NT2/D1 (cell line): ENCODE measurements around the gene COL26A1.

Experiments
- DNase-seq: peaks from one replicate; pipeline ENCODE4 v3.0.0-alpha.2; 2011; ENCODE audit warnings: low read depth, low spot score
- H3K27me3 ChIP-seq: 2 replicates; pipeline ENCODE4 v1.6.0; 2011; ENCODE audit warnings: mild to moderate bottlenecking; ENCODE audit not compliant: insufficient read length, insufficient read depth
- H3K36me3 ChIP-seq: 2 replicates; pipeline ENCODE4 v1.6.1; 2011; ENCODE audit warnings: mild to moderate bottlenecking, low read length, mixed read lengths; ENCODE audit not compliant: insufficient read depth, insufficient read length
- H3K4me1 ChIP-seq: 2 replicates; pipeline ENCODE4 v1.5.1; 2011; ENCODE audit not compliant: insufficient read depth, insufficient read length
- H3K4me3 ChIP-seq: 2 replicates; pipeline ENCODE4 v1.5.1; 2011; ENCODE audit warnings: low read depth; ENCODE audit not compliant: insufficient read length
- H3K9ac ChIP-seq: 2 replicates; pipeline ENCODE4 v1.6.0; 2011; ENCODE audit warnings: low read depth; ENCODE audit not compliant: insufficient read length
- H3K9me3 ChIP-seq: 2 replicates; pipeline ENCODE4 v1.5.1; 2011; ENCODE audit warnings: mild to moderate bottlenecking, low read length; ENCODE audit not compliant: insufficient read depth
- SUZ12 ChIP-seq: IDR thresholded peaks from 2 replicates; pipeline ENCODE4 v1.6.1; 2011; ENCODE audit not compliant: insufficient read length, insufficient read depth; ENCODE audit errors: extremely low read depth
- YY1 ChIP-seq: IDR thresholded peaks from 2 replicates; pipeline ENCODE4 v1.6.1; 2011; ENCODE audit not compliant: insufficient read length, insufficient read depth
- ZNF274 ChIP-seq: IDR thresholded peaks from 2 replicates; pipeline ENCODE4 v1.6.1; 2011; ENCODE audit warnings: mild to moderate bottlenecking, low read depth, low read length

Gene COL26A1

GRCh38 chr7:101405474-101406067 lies 42.9 kb downstream of the COL26A1 start:
- no peak for DNase-seq
- H3K4me3 ChIP-seq: no peak overlapping the region
- H3K27me3 ChIP-seq: no peaks in the 10 kb centered on the region
- H3K9ac ChIP-seq: no peak overlapping the region
- TF ChIP-seq ZNF274: no peak
- no peak for TF ChIP-seq SUZ12
- TF ChIP-seq YY1: no peak
- H3K36me3 ChIP-seq: peaks cover 11% of the 10 kb centered on the region
- peaks cover 10% of the 10 kb centered on the region for H3K4me1 ChIP-seq
- H3K9me3 ChIP-seq: peaks cover 23% of the 10 kb centered on the region; the same call in 1 of the 2 replicates

GRCh38 chr7:101410743-101411507 lies 48.2 kb downstream of the COL26A1 start:
- peaks cover 14% of the 10 kb centered on the region for H3K4me1 ChIP-seq
- H3K27me3 ChIP-seq: no peaks in the 10 kb centered on the region
- no peak for TF ChIP-seq SUZ12
- no peak for TF ChIP-seq YY1
- TF ChIP-seq ZNF274: no peak
- peaks cover 8% of the 10 kb centered on the region for H3K36me3 ChIP-seq
- H3K4me3 ChIP-seq: no peak overlapping the region
- H3K9me3 ChIP-seq: peaks cover 23% of the 10 kb centered on the region; the same call in 1 of the 2 replicates
- no peak overlapping the region for H3K9ac ChIP-seq
- peak; percentile 82 for DNase-seq

GRCh38 chr7:101411508-101411874 lies 48.8 kb downstream of the COL26A1 start:
- TF ChIP-seq ZNF274 (no peak), YY1 (no peak), SUZ12 (no peak)
- peaks cover 8% of the 10 kb centered on the region for H3K36me3 ChIP-seq
- H3K4me1 ChIP-seq: peaks cover 14% of the 10 kb centered on the region
- H3K4me3 ChIP-seq: no peak overlapping the region
- H3K9me3 ChIP-seq: peaks cover 23% of the 10 kb centered on the region; the same call in 1 of the 2 replicates
- H3K27me3 ChIP-seq: no peaks in the 10 kb centered on the region
- no peak overlapping the region for H3K9ac ChIP-seq
- no peak for DNase-seq

- Histone ChIP-seq H3K4me3 (no peak overlapping the region), H3K27me3 (no peaks in the 10 kb centered on the region), H3K36me3 (no peaks in the 10 kb centered on the region), H3K9me3 (peaks cover 17% of the 10 kb centered on the region; the same call in 1 of the 2 replicates), H3K9ac (no peak overlapping the region), H3K4me1 (peaks cover 14% of the 10 kb centered on the region)
- no peak for TF ChIP-seq SUZ12
- TF ChIP-seq ZNF274: no peak
- TF ChIP-seq YY1: no peak
- DNase-seq: no peak
Observed at GRCh38 chr7:101412976-101413375, 50.3 kb downstream of the COL26A1 start.

- Histone ChIP-seq H3K36me3 (peaks cover 11% of the 10 kb centered on the region), H3K9me3 (no peaks in the 10 kb centered on the region), H3K9ac (no peak overlapping the region), H3K4me1 (peaks cover 11% of the 10 kb centered on the region), H3K27me3 (no peaks in the 10 kb centered on the region), H3K4me3 (no peak overlapping the region)
- TF ChIP-seq ZNF274 (no peak), SUZ12 (no peak), YY1 (no peak)
- no peak for DNase-seq
Observed at GRCh38 chr7:101418694-101419093, 56.0 kb downstream of the COL26A1 start.

GRCh38 chr7:101419831-101420230 lies 57.2 kb downstream of the COL26A1 start:
- DNase-seq: no peak
- peaks cover 11% of the 10 kb centered on the region for H3K36me3 ChIP-seq
- no peak overlapping the region for H3K4me3 ChIP-seq
- no peak overlapping the region for H3K9ac ChIP-seq
- H3K4me1 ChIP-seq: peaks cover 11% of the 10 kb centered on the region
- TF ChIP-seq SUZ12 (no peak), ZNF274 (no peak), YY1 (no peak)
- H3K27me3 ChIP-seq: no peaks in the 10 kb centered on the region
- H3K9me3 ChIP-seq: no peaks in the 10 kb centered on the region

- no peak overlapping the region for H3K4me3 ChIP-seq
- H3K27me3 ChIP-seq: no peaks in the 10 kb centered on the region
- no peak overlapping the region for H3K9ac ChIP-seq
- H3K4me1 ChIP-seq: peaks cover 11% of the 10 kb centered on the region
- H3K36me3 ChIP-seq: peaks cover 11% of the 10 kb centered on the region
- H3K9me3 ChIP-seq: no peaks in the 10 kb centered on the region
- no peak for DNase-seq
- TF ChIP-seq YY1: no peak
- no peak for TF ChIP-seq SUZ12
- TF ChIP-seq ZNF274: no peak
Observed at GRCh38 chr7:101420436-101420835, 57.8 kb downstream of the COL26A1 start.
